ENCODE data around the gene PRR14L. TPM values are rescaled to one million over a fixed set of nuclear protein-coding genes. Genes with fewer than 3 reads are reported as not detected.

The PRR14L gene
- polyA plus RNA-seq, 1 of the 3 experiments (the other 2 are of a cell fraction), result 5.9 TPM

- H3K79me2 ChIP-seq (ENCODE audit: insufficient read depth), result no peaks in the 10 kb centered on the region
- no peaks in the 10 kb centered on the region for H3K9me3 ChIP-seq
- CTCF ChIA-PET, result no interaction called here
- peaks cover 8 to 24% of the 10 kb centered on the region in 2 experiments for H3K36me3 ChIP-seq (replicated peaks in 1 of 2; ENCODE audit: control insufficient read depth in 1 of 2, insufficient read depth in 2 of 2, low read length in 1 of 2)
- no peak overlapping the region for H2AFZ ChIP-seq (ENCODE audit: low read depth)
- no peaks in the 10 kb centered on the region for H3K27me3 ChIP-seq (ENCODE audit: insufficient read depth)
- H3F3A ChIP-seq (replicated peaks; ENCODE audit: insufficient read depth), result peaks cover 3% of the 10 kb centered on the region
- no peaks in the 10 kb centered on the region for H3K9me2 ChIP-seq
- no peak overlapping the region for H3K4me2 ChIP-seq
- no peak for TF ChIP-seq PBX3 (IDR thresholded peaks at IDR 0.05)
- TF ChIP-seq MXI1 (IDR thresholded peaks at IDR 0.05; ENCODE audit: low read depth, low read length), result no peak
- TF ChIP-seq JUND (IDR thresholded peaks at IDR 0.05), result no peak
- TF ChIP-seq FOXM1 (IDR thresholded peaks at IDR 0.05; ENCODE audit: low read depth), result no peak
- no peak overlapping the region for H3K27ac ChIP-seq (ENCODE audit: low read depth in 2 of 2, low read length in 1 of 2)
- H3K4me1 ChIP-seq (ENCODE audit: control insufficient read depth in 1 of 2, insufficient read depth in 2 of 2, low read depth in 1 of 2, low read length in 1 of 2), result no peaks in the 10 kb centered on the region
- no peaks in the 10 kb centered on the region for H4K20me1 ChIP-seq (ENCODE audit: insufficient read depth)
- H3K4me3 ChIP-seq (ENCODE audit: low read depth in 2 of 2, low read length in 1 of 2), result no peak overlapping the region
- H3K9ac ChIP-seq, result no peak overlapping the region
- WGBS (ENCODE audit: low lambda C conversion rate), result 76% methylated on average over 3 of the region's 3 CpGs
- no peak for DNase-seq
- POLR2A ChIA-PET, result no interaction called here
Observed at GRCh38 chr22:31789803-31790202, 39.9 kb upstream of the PRR14L start.

GRCh38 chr22:31776231-31776630 lies 26.3 kb upstream of the PRR14L start:
- no peaks in the 10 kb centered on the region for H3K9me2 ChIP-seq
- H3F3A ChIP-seq (replicated peaks; ENCODE audit: insufficient read depth), result no peaks in the 10 kb centered on the region
- H2AFZ ChIP-seq (ENCODE audit: low read depth), result no peak overlapping the region
- no peak overlapping the region for H3K9ac ChIP-seq
- no peaks in the 10 kb centered on the region for H3K79me2 ChIP-seq (ENCODE audit: insufficient read depth)
- no peak overlapping the region for H3K27ac ChIP-seq (ENCODE audit: low read depth in 2 of 2, low read length in 1 of 2)
- no peak overlapping the region for H3K4me3 ChIP-seq (ENCODE audit: low read depth in 2 of 2, low read length in 1 of 2)
- H4K20me1 ChIP-seq (ENCODE audit: insufficient read depth), result no peaks in the 10 kb centered on the region
- no peak for DNase-seq
- CTCF ChIA-PET, result interaction anchor here (1.6 kb wide), 1 partner anchor 194 kb away, joined by 3 read pairs; no protein-coding TSS in a partner anchor
- no peaks in the 10 kb centered on the region for H3K27me3 ChIP-seq (ENCODE audit: insufficient read depth)
- H3K36me3 ChIP-seq (replicated peaks in 1 of 2; ENCODE audit: control insufficient read depth in 1 of 2, insufficient read depth in 2 of 2, low read length in 1 of 2), result peaks cover 21 to 33% of the 10 kb centered on the region in 2 experiments
- TF ChIP-seq PBX3 (IDR thresholded peaks at IDR 0.05) (no peak), GATA2 (CRISPR knock-in tag; IDR thresholded peaks at IDR 0.05) (no peak), FOXM1 (IDR thresholded peaks at IDR 0.05; ENCODE audit: low read depth) (no peak), TCF12 (IDR thresholded peaks at IDR 0.05) (no peak), ZBTB33 (IDR thresholded peaks at IDR 0.05; ENCODE audit: borderline replicate concordance, low read depth) (no peak), FOXJ3 (CRISPR knock-in tag; IDR thresholded peaks at IDR 0.05) (no peak), YY1 (IDR thresholded peaks at IDR 0.05; ENCODE audit: low read depth) (no peak), POLR2AphosphoS5 (IDR thresholded peaks at IDR 0.05; ENCODE audit: low read depth, low read length) (no peak), EZH2phosphoT487 (IDR thresholded peaks at IDR 0.05; ENCODE audit: borderline replicate concordance, low read depth) (no peak), MAX (IDR thresholded peaks at IDR 0.05; ENCODE audit: low read depth) (no peak), RCOR1 (IDR thresholded peaks at IDR 0.05; ENCODE audit: low read length) (no peak), RAD21 (IDR thresholded peaks at IDR 0.05; ENCODE audit: low read length) (no peak), NFIC (IDR thresholded peaks at IDR 0.05; ENCODE audit: borderline replicate concordance) (no peak), NRF1 (IDR thresholded peaks at IDR 0.05; ENCODE audit: low read depth, low read length) (no peak), TEAD4 (IDR thresholded peaks at IDR 0.05; ENCODE audit: borderline replicate concordance, insufficient read depth) (no peak), REST (IDR thresholded peaks at IDR 0.05; ENCODE audit: low read depth, low read length) (no peak), JUND (IDR thresholded peaks at IDR 0.05) (no peak), GABPA (IDR thresholded peaks at IDR 0.05; ENCODE audit: low read depth) (no peak), IRF3 (IDR thresholded peaks at IDR 0.05; ENCODE audit: low read depth, low read length) (no peak)
- H3K4me1 ChIP-seq (ENCODE audit: control insufficient read depth in 1 of 2, insufficient read depth in 2 of 2, low read depth in 1 of 2, low read length in 1 of 2), result no peaks in the 10 kb centered on the region
- no peak overlapping the region for H3K4me2 ChIP-seq
- H3K9me3 ChIP-seq, result no peaks in the 10 kb centered on the region
- POLR2A ChIA-PET, result no interaction called here
- 99% methylated on average over 4 of the region's 4 CpGs for WGBS (ENCODE audit: low lambda C conversion rate)
